NCI-H1092 (cell line): ENCODE data around the gene INO80D.
"Not testable (repeated sequence)": the region's sequence is repeated elsewhere in the genome, so short reads cannot be mapped to it uniquely, and the experiment has no call there.

Experiments used
- DNase-seq: peaks from one replicate; lab custom pipeline; 2025; lab: John Stamatoyannopoulos, UW

The INO80D gene

GRCh38 chr2:205977699-205978098, 108.3 kb downstream of the INO80D start:
- DNase-seq = not testable (repeated sequence)

- DNase-seq = not testable (repeated sequence)
These were observed 108.9 kb downstream of the INO80D start for GRCh38 chr2:205976934-205977659.

GRCh38 chr2:205976120-205976814, 109.7 kb downstream of the INO80D start:
- no peak for DNase-seq

GRCh38 chr2:205975082-205975949, 110.7 kb downstream of the INO80D start:
- DNase-seq = no peak

GRCh38 chr2:205972113-205972512, 113.9 kb downstream of the INO80D start:
- no peak for DNase-seq

- DNase-seq = no peak
These were observed 115.6 kb downstream of the INO80D start for GRCh38 chr2:205970348-205970747.

- DNase-seq = no peak
These were observed 116.4 kb downstream of the INO80D start for GRCh38 chr2:205969584-205969983.

- DNase-seq = no peak
These were observed 118.4 kb downstream of the INO80D start for GRCh38 chr2:205967391-205968075.

GRCh38 chr2:205965707-205966106, 120.3 kb downstream of the INO80D start:
- DNase-seq = no peak

GRCh38 chr2:205964111-205964761, 121.7 kb downstream of the INO80D start:
- DNase-seq = no peak

GRCh38 chr2:205959521-205959920, 126.5 kb downstream of the INO80D start:
- no peak for DNase-seq

GRCh38 chr2:205957452-205958154, 128.4 kb downstream of the INO80D start:
- no peak for DNase-seq

- no peak for DNase-seq
These were observed 131.3 kb downstream of the INO80D start for GRCh38 chr2:205954707-205955106.

GRCh38 chr2:205952282-205952681, 133.7 kb downstream of the INO80D start:
- DNase-seq = no peak

- no peak for DNase-seq
These were observed 137.1 kb downstream of the INO80D start for GRCh38 chr2:205948883-205949282.

- DNase-seq = no peak
These were observed 137.5 kb downstream of the INO80D start for GRCh38 chr2:205948496-205948837.

- peak; percentile 11 for DNase-seq
These were observed 138.1 kb downstream of the INO80D start for GRCh38 chr2:205947621-205948495.

- DNase-seq = no peak
These were observed 139.7 kb downstream of the INO80D start for GRCh38 chr2:205946226-205946625.
